H1 (cell line): Measurements from ENCODE around the gene APOBEC3F. TPM values are rescaled to one million over a fixed set of nuclear protein-coding genes. Genes with fewer than 3 reads are reported as not detected.

Experiments
- CTCF ChIA-PET: fragments of 300-600 bp; sonication (Branson Sonifier 250); formaldehyde crosslinking; loops from one replicate; lab custom pipeline; 2021; ENCODE audit not compliant: partially characterized antibody; lab: Charles Lee
- POLR2A ChIA-PET: fragments of 300-600 bp; sonication (Branson Sonifier 250); formaldehyde crosslinking; loops from one replicate; lab custom pipeline; 2021; ENCODE audit warnings: inconsistent platforms; ENCODE audit not compliant: partially characterized antibody; lab: Charles Lee
- DNase-seq, 2 experiments: peaks; one replicate each; pipeline versions ENCODE4 v3.0.0 to v3.0.0-alpha.2; 2010 to 2022; ENCODE audit warnings: low spot score in 2 of 2, low read depth in 1 of 2, mixed read lengths in 1 of 2
- FAIRE-seq: peaks from 2 replicates; lab custom pipeline; 2011; peaks lifted over from hg19 to GRCh38; lab: Jason Lieb, UNC
- H2AFZ ChIP-seq: 2 replicates; pipeline ENCODE4 v1.8.1; 2012; ENCODE audit warnings: low read length, inconsistent platforms
- H2AK5ac ChIP-seq: 2 replicates; pipeline ENCODE4 v1.6.1; 2013; ENCODE audit warnings: low read depth, low read length
- H2BK120ac ChIP-seq: replicated peaks from 2 replicates; pipeline ENCODE3; 2013; ENCODE audit warnings: low read depth, low read length, inconsistent platforms
- H2BK12ac ChIP-seq: 2 replicates; pipeline ENCODE4 v1.6.1; 2013; ENCODE audit warnings: low read depth, low read length
- H2BK15ac ChIP-seq: 2 replicates; pipeline ENCODE4 v1.6.1; 2013; ENCODE audit warnings: low read length
- H2BK20ac ChIP-seq: 2 replicates; pipeline ENCODE4 v1.6.1; 2013; ENCODE audit warnings: low read length
- H2BK5ac ChIP-seq: 2 replicates; pipeline ENCODE4 v1.6.1; 2013; ENCODE audit warnings: low read depth, low read length
- H3K14ac ChIP-seq: 2 replicates; pipeline ENCODE4 v1.6.1; 2013; ENCODE audit warnings: inconsistent platforms; ENCODE audit not compliant: insufficient read length
- H3K18ac ChIP-seq: 2 replicates; pipeline ENCODE4 v1.6.1; 2013; ENCODE audit warnings: low read length; ENCODE audit errors: extremely low read depth
- H3K23ac ChIP-seq: 2 replicates; pipeline ENCODE4 v1.6.1; 2013; ENCODE audit warnings: inconsistent platforms; ENCODE audit not compliant: insufficient read length
- H3K23me2 ChIP-seq: 2 replicates; pipeline ENCODE4 v1.6.1; 2013; ENCODE audit warnings: low read depth, low read length
- H3K27ac ChIP-seq: 2 replicates; pipeline ENCODE4 v1.6.1; 2011; ENCODE audit warnings: low read depth, low read length, inconsistent platforms
- H3K27me3 ChIP-seq, 4 experiments: replicated peaks in 1 of 4; 1 replicate in 1 of 4; 2 replicates in 3 of 4; pipeline versions ENCODE4 v1.6.1 to v1.8.1; 2011 to 2013; ENCODE audit warnings: low read length in 3 of 4, mild to moderate bottlenecking in 3 of 4, inconsistent platforms in 2 of 4, mixed read lengths in 2 of 4, moderate library complexity in 1 of 4; ENCODE audit not compliant: control insufficient read depth in 3 of 4, insufficient read depth in 3 of 4; ENCODE audit errors: extremely low read depth in 1 of 4
- H3K36me3 ChIP-seq, 4 experiments: 2 replicates each; pipeline versions ENCODE4 v1.6.1 to v1.8.1; 2011 to 2013; ENCODE audit warnings: mild to moderate bottlenecking in 4 of 4, low read length in 3 of 4, moderate library complexity in 2 of 4, control low read depth in 1 of 4, inconsistent platforms in 1 of 4; ENCODE audit not compliant: insufficient read depth in 4 of 4, control insufficient read depth in 2 of 4
- H3K4ac ChIP-seq: replicated peaks from 2 replicates; pipeline ENCODE3; 2013; ENCODE audit warnings: low read length, low read depth, mixed read lengths, inconsistent platforms; ENCODE audit not compliant: insufficient read length
- H3K4me1 ChIP-seq, 4 experiments: replicated peaks in 1 of 4; 1 replicate in 1 of 4; 2 replicates in 3 of 4; pipeline versions ENCODE4 v1.6.1 to v1.8.1; 2011 to 2013; ENCODE audit warnings: low read length in 3 of 4, inconsistent platforms in 2 of 4, mixed read lengths in 1 of 4; ENCODE audit not compliant: insufficient read depth in 4 of 4, control insufficient read depth in 3 of 4
- H3K4me2 ChIP-seq, 2 experiments: 2 replicates each; pipeline versions ENCODE4 v1.6.1 to v1.8.1; 2011 to 2013; ENCODE audit warnings: low read depth in 2 of 2, low read length in 2 of 2, control low read depth in 1 of 2, inconsistent platforms in 1 of 2, mild to moderate bottlenecking in 1 of 2; ENCODE audit not compliant: insufficient read depth in 1 of 2
- H3K4me3 ChIP-seq, 4 experiments: fragments of 200-600, 300-600 bp in 1 of 4; sonication (generic), shearing (Covaris generic), sonication (Bioruptor Twin) in 1 of 4; 2 replicates each; pipeline versions ENCODE4 v1.5.1 to v1.8.1; 2011 to 2016; ENCODE audit warnings: low read length in 4 of 4, low read depth in 3 of 4, control low read depth in 2 of 4, inconsistent platforms in 2 of 4, mild to moderate bottlenecking in 2 of 4, mixed read lengths in 1 of 4, moderate library complexity in 1 of 4; ENCODE audit not compliant: insufficient read depth in 2 of 4; ENCODE audit errors: extremely low read depth in 1 of 4
- H3K56ac ChIP-seq: replicated peaks from 2 replicates; pipeline ENCODE3; 2013; ENCODE audit warnings: low read depth, mild to moderate bottlenecking, mixed read lengths, low read length, inconsistent platforms; ENCODE audit not compliant: insufficient read length
- H3K79me1 ChIP-seq: 2 replicates; pipeline ENCODE4 v1.6.1; 2013; ENCODE audit warnings: low read depth, low read length, control low read depth
- H3K79me2 ChIP-seq, 2 experiments: 2 replicates each; pipeline versions ENCODE4 v1.6.1 to v1.8.1; 2012 to 2013; ENCODE audit warnings: low read length in 2 of 2, mild to moderate bottlenecking in 2 of 2, inconsistent platforms in 1 of 2; ENCODE audit not compliant: insufficient read depth in 2 of 2, control insufficient read depth in 1 of 2
- H3K9ac ChIP-seq, 4 experiments: replicated peaks in 1 of 4; 1 replicate in 1 of 4; 2 replicates in 3 of 4; pipeline versions ENCODE4 v1.6.1 to v1.8.1; 2011 to 2013; ENCODE audit warnings: low read depth in 3 of 4, low read length in 3 of 4, control low read depth in 2 of 4, mild to moderate bottlenecking in 2 of 4, moderate library complexity in 2 of 4, inconsistent platforms in 1 of 4; ENCODE audit errors: extremely low read depth in 1 of 4
- H3K9me3 ChIP-seq, 2 experiments: 2 replicates each; pipeline versions ENCODE4 v1.6.1 to v1.8.1; 2012 to 2013; ENCODE audit warnings: mild to moderate bottlenecking in 2 of 2, moderate library complexity in 2 of 2, control low read depth in 1 of 2, inconsistent platforms in 1 of 2, low read depth in 1 of 2, low read length in 1 of 2, mixed read lengths in 1 of 2; ENCODE audit not compliant: insufficient read depth in 2 of 2
- H4K20me1 ChIP-seq, 2 experiments: replicated peaks in 1 of 2; 2 replicates each; pipeline versions ENCODE3 to v1.8.1; 2011 to 2013; ENCODE audit warnings: inconsistent platforms in 2 of 2, low read length in 2 of 2, mild to moderate bottlenecking in 1 of 2; ENCODE audit not compliant: insufficient read depth in 2 of 2, control insufficient read depth in 1 of 2
- H4K5ac ChIP-seq: 2 replicates; pipeline ENCODE4 v1.6.1; 2013; ENCODE audit warnings: low read length, low read depth, mixed read lengths, inconsistent platforms; ENCODE audit not compliant: insufficient read length
- H4K8ac ChIP-seq: 2 replicates; pipeline ENCODE4 v1.8.0; 2013; ENCODE audit warnings: mild to moderate bottlenecking, moderate library complexity, low read length, inconsistent platforms; ENCODE audit not compliant: insufficient read depth; ENCODE audit errors: extremely low read depth
- H4K91ac ChIP-seq: replicated peaks from 2 replicates; pipeline ENCODE3; 2013; ENCODE audit warnings: low read length, mixed read lengths, inconsistent platforms; ENCODE audit not compliant: insufficient read length
- ASH2L ChIP-seq: fragments of 200-600, 300-600 bp; sonication (generic); IDR thresholded peaks from one replicate; pipeline ENCODE4 v1.7.1; 2017; ENCODE audit warnings: low read length
- WGBS, 2 experiments: shearing (Covaris generic) in 1 of 2; methylation state at CpG; one replicate each; pipeline versions ENCODE4 v1.1.6 to v1.1.7; 2013 to 2015; ENCODE audit warnings: low lambda C conversion rate in 2 of 2, mixed read lengths in 2 of 2, inconsistent platforms in 1 of 2, low coverage in 1 of 2, missing lambda C conversion rate in 1 of 2; ENCODE audit not compliant: insufficient replicate concordance in 2 of 2, insufficient coverage in 1 of 2, insufficient read length in 1 of 2; ENCODE audit errors: extremely low coverage in 1 of 2, missing lambda C conversion rate in 1 of 2; 5-methylcytosine and 5-hydroxymethylcytosine counted together
- polyA plus RNA-seq, 7 experiments: library from polyadenylated mRNA; depleted of rRNA in 3 of 7; stranded (reverse) in 5 of 7; unstranded in 2 of 7; fragments of >200 nt in 5 of 7; fragments of 200-250 nt in 2 of 7; gene quantifications; 1 replicate in 5 of 7; 2 replicates in 1 of 7; 4 replicates in 1 of 7; pipeline versions ENCODE4 v1.2.1 to v1.2.3, GENCODE V29; 2011 to 2013; ENCODE audit warnings: missing spikeins in 2 of 7, mixed read lengths in 2 of 7
- total RNA-seq: library from RNA; stranded (reverse); fragmentation: NEBNext Ultra II Directional; extraction: Animal tissue kit (Norgen Biotek cat#: 25700); gene quantifications from 2 replicates; pipeline ENCODE4 v1.2.1, GENCODE V29; 2021

Gene APOBEC3F
- total and polyA plus RNA-seq, 2 of the 8 experiments (the other 6 are each of a cell fraction or from before 2014, with no cell fraction given), result 4.0 to 7.3 TPM

DNA sequence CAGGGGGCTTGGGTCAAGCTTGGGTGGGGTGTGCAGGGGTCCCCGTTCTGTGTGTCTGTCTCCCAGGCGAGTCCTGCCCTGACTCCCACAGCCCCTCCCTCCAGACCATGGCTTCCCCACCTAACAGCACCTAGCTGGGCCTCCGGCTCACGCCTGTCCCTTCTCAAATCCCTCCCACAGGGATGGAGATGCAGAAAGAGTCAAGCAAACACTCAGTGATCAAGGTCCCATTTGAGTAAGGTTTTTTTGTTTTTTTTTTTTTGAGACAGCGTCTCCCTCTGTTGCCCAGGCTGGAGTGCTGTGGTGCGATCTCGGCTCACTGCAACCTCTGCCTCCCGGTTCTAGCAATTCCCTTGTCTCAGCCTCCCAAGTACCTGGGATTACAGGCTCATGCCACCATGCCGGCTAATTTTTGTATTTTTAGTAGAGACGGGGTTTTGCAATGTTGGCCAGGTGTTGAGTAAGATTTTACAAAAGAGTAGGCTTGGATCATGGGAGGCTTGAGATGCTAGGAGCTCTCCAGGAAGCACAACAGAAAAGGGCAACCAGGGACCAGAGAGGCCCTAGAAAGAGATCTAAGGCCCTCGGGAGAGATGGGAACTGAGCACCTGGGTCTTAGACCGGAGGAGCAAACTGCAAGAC lies 14.0 kb upstream of the APOBEC3F start:
- no peak overlapping the region for H2BK12ac ChIP-seq
- 89% methylated on average over 12 of the region's 12 CpGs; no CpG with 5 or more reads in 1 of the 2 experiments for WGBS, 2 experiments
- H3K79me2 ChIP-seq, result no peaks in the 10 kb centered on the region
- H3K4me2 ChIP-seq, result no peak overlapping the region
- H2AFZ ChIP-seq, result no peak overlapping the region
- no peak overlapping the region for H3K56ac ChIP-seq
- H3K27me3 ChIP-seq, result no peaks in the 10 kb centered on the region
- H2BK20ac ChIP-seq, result no peak overlapping the region
- H4K8ac ChIP-seq, result no peak overlapping the region
- H3K4me1 ChIP-seq, result peaks cover 0 to 19% (median 5%) of the 10 kb centered on the region in 4 experiments; a peak in 4 of 7 replicates
- ChIA-PET CTCF (no interaction called here), POLR2A (interaction anchor here (0.7 kb wide), 1 partner anchor 13 kb away, joined by 3 read pairs; no protein-coding TSS in a partner anchor)
- no peak overlapping the region for H3K27ac ChIP-seq
- H3K23ac ChIP-seq, result no peak overlapping the region
- no peak overlapping the region for H2BK120ac ChIP-seq
- H3K4ac ChIP-seq, result no peak overlapping the region
- no peak overlapping the region for H4K5ac ChIP-seq
- no peak overlapping the region for H3K18ac ChIP-seq
- H3K9ac ChIP-seq, result no peak overlapping the region
- no peak for TF ChIP-seq ASH2L
- no peak overlapping the region for H2AK5ac ChIP-seq
- no peak overlapping the region for H2BK5ac ChIP-seq
- H3K4me3 ChIP-seq, result no peak overlapping the region
- no peak overlapping the region for H4K91ac ChIP-seq
- H3K9me3 ChIP-seq, result no peaks in the 10 kb centered on the region
- no peak overlapping the region for H3K14ac ChIP-seq
- FAIRE-seq (no peak), DNase-seq (no peak)
- no peaks in the 10 kb centered on the region for H4K20me1 ChIP-seq
- no peaks in the 10 kb centered on the region for H3K79me1 ChIP-seq
- H3K23me2 ChIP-seq, result no peaks in the 10 kb centered on the region; the same call in 1 of the 2 replicates
- no peak overlapping the region for H2BK15ac ChIP-seq
- H3K36me3 ChIP-seq, result peaks cover 0 to 2% (median 0%) of the 10 kb centered on the region in 4 experiments; a peak in 2 of 8 replicates
